HL-60 (cell line): Measurements from ENCODE around the gene ZNF160.

Experiments
- DNase-seq, 2 experiments: peaks; one replicate each; pipeline ENCODE4 v3.0.0-alpha.2; 2010 to 2020; ENCODE audit warnings: low read depth in 1 of 2, low spot score in 1 of 2
- H3K27ac ChIP-seq: fragments of 250-450 bp; sonication (Bioruptor Pico); replicated peaks from 2 replicates; pipeline ENCODE4 v1.5.1; 2020; ENCODE audit warnings: mild to moderate bottlenecking, moderate library complexity
- H3K27me3 ChIP-seq: fragments of 250-450 bp; sonication (Bioruptor Pico); 2 replicates; pipeline ENCODE4 v1.5.1; 2021; ENCODE audit warnings: mild to moderate bottlenecking, moderate library complexity; ENCODE audit not compliant: insufficient read depth, poor library complexity, severe bottlenecking
- H3K4me3 ChIP-seq: replicated peaks from 2 replicates; pipeline ENCODE4 v1.5.1; 2011; ENCODE audit warnings: mild to moderate bottlenecking, control low read depth, low read length; ENCODE audit not compliant: insufficient read depth
- CTCF ChIP-seq: IDR thresholded peaks from one replicate; pipeline ENCODE4 v1.5.1; 2011; ENCODE audit warnings: low read length, control low read depth, inconsistent platforms; ENCODE audit not compliant: insufficient read depth
- GABPA ChIP-seq: IDR thresholded peaks from 2 replicates; pipeline ENCODE4 v1.6.1; 2012; ENCODE audit warnings: low read depth
- POLR2AphosphoS5 ChIP-seq: IDR thresholded peaks from 2 replicates; pipeline ENCODE4 v1.6.1; 2012; ENCODE audit warnings: low read depth
- REST ChIP-seq: IDR thresholded peaks from 2 replicates; pipeline ENCODE4 v1.6.1; 2012; ENCODE audit warnings: low read depth; ENCODE audit not compliant: insufficient replicate concordance
- SPI1 ChIP-seq: IDR thresholded peaks from 2 replicates; pipeline ENCODE4 v1.6.1; 2012; ENCODE audit warnings: low read depth, mild to moderate bottlenecking, borderline replicate concordance

Gene ZNF160

GRCh38 chr19:53055117-53055516, 48.1 kb downstream of the ZNF160 start:
- Histone ChIP-seq H3K4me3 (no peak overlapping the region), H3K27ac (no peak overlapping the region), H3K27me3 (no peaks in the 10 kb centered on the region)
- TF ChIP-seq POLR2AphosphoS5, result no peak
- no peak for TF ChIP-seq REST
- no peak for TF ChIP-seq GABPA
- TF ChIP-seq SPI1, result no peak
- TF ChIP-seq CTCF, result no peak
- no peak for DNase-seq

DNA sequence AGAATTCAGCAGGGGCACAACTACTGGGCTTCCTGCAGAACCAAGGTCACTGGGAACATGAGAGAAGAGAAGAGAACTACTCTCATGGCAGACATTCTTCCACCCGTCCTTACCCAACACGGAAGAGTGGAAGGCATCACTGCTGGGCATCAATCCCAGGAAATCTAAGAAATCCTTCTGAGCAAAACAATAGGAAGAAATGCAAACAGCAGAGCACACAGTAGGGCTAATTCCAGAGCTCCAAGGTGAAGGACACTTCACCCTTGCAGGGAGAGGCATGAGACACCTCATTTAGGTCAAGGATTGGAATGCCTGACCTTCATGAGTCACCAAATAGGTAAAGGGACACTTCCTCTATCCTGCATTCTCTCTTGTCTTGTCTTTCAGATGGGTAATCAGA, 55.8 kb downstream of the ZNF160 start:
- H3K4me3 ChIP-seq, result no peak overlapping the region
- H3K27me3 ChIP-seq, result no peaks in the 10 kb centered on the region
- H3K27ac ChIP-seq, result no peak overlapping the region
- TF ChIP-seq CTCF (no peak), REST (no peak), GABPA (no peak), POLR2AphosphoS5 (no peak), SPI1 (no peak)
- DNase-seq, result no peak

DNA sequence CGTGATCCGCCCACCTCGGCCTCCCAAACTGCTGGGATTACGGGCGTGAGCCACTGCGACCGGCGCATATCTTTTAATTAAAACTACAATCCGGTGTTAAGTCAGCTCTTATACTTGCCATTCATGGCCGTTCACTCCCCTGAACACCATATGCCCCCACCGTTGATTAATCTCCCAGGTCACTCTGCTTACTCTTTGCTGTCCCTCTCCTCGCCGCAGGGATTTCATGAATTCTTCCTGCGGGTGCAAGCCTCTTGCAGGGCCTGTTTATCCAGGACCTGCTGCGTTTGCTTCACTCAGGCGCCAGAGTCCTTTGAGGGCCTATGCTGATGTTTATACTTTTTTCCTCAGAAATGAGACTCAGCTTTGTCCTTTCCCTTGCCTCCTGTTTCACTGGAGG, 57.7 kb downstream of the ZNF160 start:
- TF ChIP-seq REST, result no peak
- TF ChIP-seq GABPA, result no peak
- no peak for TF ChIP-seq CTCF
- no peak for TF ChIP-seq SPI1
- TF ChIP-seq POLR2AphosphoS5, result no peak
- DNase-seq, result no peak
- no peak overlapping the region for H3K27ac ChIP-seq

More for the DNA sequence above, 57.7 kb downstream of the ZNF160 start:
- H3K27me3 ChIP-seq, result no peaks in the 10 kb centered on the region
- H3K4me3 ChIP-seq, result no peak overlapping the region
